Measurements from ENCODE around the gene CNOT9. TPM values are rescaled to one million over a fixed set of nuclear protein-coding genes. Genes with fewer than 3 reads are reported as not detected.

CNOT9 gene
- total and polyA plus RNA-seq, 12 donors: 15.7 to 28.2 (median 20.5) TPM

DNA sequence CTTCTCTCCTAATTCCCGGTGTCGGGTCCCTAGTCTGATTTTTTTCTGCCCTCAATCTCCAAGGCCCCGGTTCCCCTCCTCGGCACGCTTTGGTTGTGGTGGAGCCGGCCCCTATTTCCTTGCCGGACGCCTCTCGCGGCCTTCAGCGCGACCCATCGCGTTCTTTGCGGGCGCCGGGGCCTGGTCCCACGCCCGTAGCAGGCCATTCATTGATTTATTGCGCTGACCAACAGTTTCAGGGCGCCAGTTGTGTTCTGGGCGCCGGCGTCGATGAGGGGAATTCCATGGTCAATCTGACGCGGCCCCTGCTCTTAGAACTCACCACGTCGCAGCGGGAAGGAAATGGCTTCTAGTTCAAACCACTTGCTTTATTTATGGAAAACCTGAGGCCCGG is 396 bp downstream of the CNOT9 start:
- intact Hi-C loops (cut with DNase I): loop anchor here in 4 of 10 donors (5.0 to 10.0 kb wide), 5 partner anchors 76 to 274 kb away; partner anchors contain the start of genes BCS1L (in 3 of the 4), ZNF142 (in 3 of the 4), CTDSP1 (in 1 of the 4) and TMBIM1 (in 1 of the 4)
- Histone ChIP-seq H3K36me3 (peaks cover 0 to 39% (median 0%) of the 10 kb centered on the region in 9 donors), H3K4me1 (peaks cover 8 to 51% (median 48%) of the 10 kb centered on the region in 9 donors), H3K4me3 (peak overlapping the region; percentile 61 to 96 (median 84)), H3K27me3 (no peaks in the 10 kb centered on the region), H3K9me3 (no peaks in the 10 kb centered on the region), H3K27ac (peak overlapping the region; percentile 68 to 97 (median 94))
- DNase-seq: peak in 1 of 2 donors; percentile 29
- TF ChIP-seq, protein P1, sequence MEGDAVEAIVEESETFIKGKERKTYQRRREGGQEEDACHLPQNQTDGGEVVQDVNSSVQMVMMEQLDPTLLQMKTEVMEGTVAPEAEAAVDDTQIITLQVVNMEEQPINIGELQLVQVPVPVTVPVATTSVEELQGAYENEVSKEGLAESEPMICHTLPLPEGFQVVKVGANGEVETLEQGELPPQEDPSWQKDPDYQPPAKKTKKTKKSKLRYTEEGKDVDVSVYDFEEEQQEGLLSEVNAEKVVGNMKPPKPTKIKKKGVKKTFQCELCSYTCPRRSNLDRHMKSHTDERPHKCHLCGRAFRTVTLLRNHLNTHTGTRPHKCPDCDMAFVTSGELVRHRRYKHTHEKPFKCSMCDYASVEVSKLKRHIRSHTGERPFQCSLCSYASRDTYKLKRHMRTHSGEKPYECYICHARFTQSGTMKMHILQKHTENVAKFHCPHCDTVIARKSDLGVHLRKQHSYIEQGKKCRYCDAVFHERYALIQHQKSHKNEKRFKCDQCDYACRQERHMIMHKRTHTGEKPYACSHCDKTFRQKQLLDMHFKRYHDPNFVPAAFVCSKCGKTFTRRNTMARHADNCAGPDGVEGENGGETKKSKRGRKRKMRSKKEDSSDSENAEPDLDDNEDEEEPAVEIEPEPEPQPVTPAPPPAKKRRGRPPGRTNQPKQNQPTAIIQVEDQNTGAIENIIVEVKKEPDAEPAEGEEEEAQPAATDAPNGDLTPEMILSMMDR (IDR thresholded peaks at IDR 0.05): no peak
- peak in 7 of 8 donors; percentile 1 to 24 (median 11) for ATAC-seq
- 0% methylated on average over 31 of the region's 31 CpGs for WGBS, 2 donors

DNA sequence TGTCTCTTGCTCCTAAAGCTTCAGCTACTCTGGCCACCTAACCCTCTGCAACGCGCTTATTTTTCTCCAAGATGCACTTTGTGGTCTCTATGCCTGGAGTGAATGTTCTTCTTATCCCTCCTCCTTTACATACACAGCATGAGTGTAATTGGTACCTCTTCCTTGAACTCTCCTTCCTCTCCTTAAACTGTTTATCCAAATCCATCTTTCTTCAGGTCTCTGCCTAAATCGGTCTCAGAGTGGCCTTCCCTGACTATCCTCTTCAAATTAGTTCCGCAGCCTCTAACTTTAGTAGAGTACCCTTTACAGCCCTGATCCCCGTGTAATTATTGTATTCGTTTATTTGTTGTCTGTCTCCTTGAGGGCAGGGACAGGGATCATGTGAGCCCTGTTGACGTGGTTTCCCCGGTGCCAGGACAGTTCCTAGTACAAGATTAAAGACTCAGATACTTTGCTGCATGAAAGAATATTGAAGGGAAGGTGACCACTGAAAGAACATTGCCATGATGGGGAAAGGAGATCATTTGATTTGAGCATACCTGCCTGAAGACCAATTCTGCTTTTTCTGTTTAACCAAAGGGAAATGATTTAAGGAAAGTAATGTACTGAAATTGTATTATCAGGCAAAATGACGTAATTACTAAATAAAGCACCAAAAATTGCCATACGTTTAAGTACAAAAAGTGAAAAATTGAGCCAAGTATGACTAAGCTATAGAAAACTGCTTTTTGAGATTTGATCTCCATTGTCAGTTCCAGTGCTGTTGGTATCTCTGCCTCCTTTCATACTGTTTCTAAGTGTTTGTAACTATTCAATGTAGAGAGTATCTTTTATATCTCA is 1.2 kb downstream of the CNOT9 start:
- 3 to 4% methylated on average over 10 of the region's 10 CpGs for WGBS, 2 donors
- H3K27me3 ChIP-seq: no peaks in the 10 kb centered on the region
- no peak for DNase-seq
- peak in 2 of 8 donors; percentile 18 to 30 for ATAC-seq
- peak overlapping the region; percentile 68 to 97 (median 94) for H3K27ac ChIP-seq
- TF ChIP-seq, protein P1 (IDR thresholded peaks at IDR 0.05): no peak
- H3K4me1 ChIP-seq: peaks cover 8 to 59% (median 52%) of the 10 kb centered on the region in 9 donors
- intact Hi-C loops (cut with DNase I): loop anchor here in 6 of 10 donors (2.0 to 10.0 kb wide), 6 partner anchors 75 to 275 kb away; partner anchors contain the start of genes BCS1L (in 5 of the 6), ZNF142 (in 5 of the 6), CTDSP1 (in 1 of the 6) and TMBIM1 (in 1 of the 6)
- peak overlapping the region; percentile 61 to 96 (median 84) for H3K4me3 ChIP-seq
- H3K9me3 ChIP-seq: no peaks in the 10 kb centered on the region
- H3K36me3 ChIP-seq: peaks cover 0 to 40% (median 0%) of the 10 kb centered on the region in 9 donors

DNA sequence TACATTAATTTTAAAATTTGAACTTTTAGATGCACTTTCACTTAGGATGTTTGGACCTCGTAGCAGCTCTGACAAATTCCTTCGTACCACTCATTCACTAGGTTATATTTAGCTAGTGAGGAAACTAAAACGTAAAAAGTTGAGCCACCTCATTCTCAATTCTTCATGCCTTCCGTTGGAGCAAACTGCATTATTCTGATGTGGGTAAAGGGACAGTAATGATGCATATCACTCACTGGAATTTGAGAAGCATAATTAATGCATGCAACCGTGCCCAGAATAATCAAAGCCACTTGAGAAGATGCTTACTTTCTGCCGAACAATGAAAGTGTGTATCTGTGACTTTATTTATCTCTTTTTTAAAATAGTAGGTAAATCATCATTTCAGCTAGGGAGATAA is 2.2 kb downstream of the CNOT9 start:
- TF ChIP-seq, protein P1 (IDR thresholded peaks at IDR 0.05): no peak
- DNase-seq: no peak
- ATAC-seq: no peak
- H3K4me1 ChIP-seq: peaks cover 8 to 67% (median 52%) of the 10 kb centered on the region in 9 donors
- no peaks in the 10 kb centered on the region for H3K9me3 ChIP-seq
- peaks cover 0 to 40% (median 0%) of the 10 kb centered on the region in 9 donors for H3K36me3 ChIP-seq
- no peaks in the 10 kb centered on the region for H3K27me3 ChIP-seq
- WGBS, 2 donors: 11 to 13% methylated on average over 6 of the region's 6 CpGs
- peak overlapping the region in 9 of 10 donors; percentile 26 to 97 (median 94) for H3K27ac ChIP-seq
- peak overlapping the region in 7 of 10 donors; percentile 1 to 96 (median 82) for H3K4me3 ChIP-seq
- intact Hi-C loops (cut with DNase I): loop anchor here in 2 of 10 donors (2.0 to 5.0 kb wide), 2 partner anchors 86 to 164 kb away; partner anchors contain the start of genes BCS1L (in 2 of the 2) and ZNF142 (in 2 of the 2)

DNA sequence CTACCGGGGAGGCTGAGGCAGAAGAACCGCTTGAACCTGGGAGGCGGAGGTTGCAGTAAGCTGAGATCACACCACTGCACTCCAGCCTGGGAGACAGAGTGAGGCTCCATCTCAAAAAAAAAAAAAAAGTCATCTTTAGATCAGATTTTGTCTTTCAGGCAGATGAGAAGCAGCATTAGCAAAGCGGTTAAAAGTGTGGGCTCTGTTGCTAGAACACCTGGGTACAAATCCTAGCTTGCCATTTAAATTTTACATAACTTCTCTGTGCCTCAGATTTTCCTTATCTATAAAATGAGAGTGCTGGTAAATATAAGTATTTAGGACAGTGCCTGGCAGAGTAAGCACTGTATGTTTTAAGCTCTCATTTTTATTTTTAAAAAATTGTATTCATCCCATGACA is 8.2 kb downstream of the CNOT9 start:
- peak overlapping the region in 7 of 10 donors; percentile 44 to 80 (median 72) for H3K27ac ChIP-seq
- ATAC-seq (no peak), DNase-seq (no peak)
- intact Hi-C loops (cut with DNase I): no loop called here
- TF ChIP-seq, protein P1 (IDR thresholded peaks at IDR 0.05): no peak
- 92 to 96% methylated on average over 4 of the region's 4 CpGs for WGBS, 2 donors
- H3K9me3 ChIP-seq: no peaks in the 10 kb centered on the region
- peaks cover 0 to 79% (median 1%) of the 10 kb centered on the region in 9 donors for H3K36me3 ChIP-seq
- H3K27me3 ChIP-seq: no peaks in the 10 kb centered on the region
- H3K4me3 ChIP-seq: no peak overlapping the region
- peaks cover 0 to 56% (median 33%) of the 10 kb centered on the region in 9 donors for H3K4me1 ChIP-seq

Measured in heart right ventricle (tissue), 16 donors.